ENCODE measurements around the gene FOXP1. TPM values are rescaled to one million over a fixed set of nuclear protein-coding genes. Genes with fewer than 3 reads are reported as not detected.

FOXP1 gene
- total and polyA plus RNA-seq, 2 of the 13 experiments (the other 11 are each of a cell fraction or from before 2014, with no cell fraction given), result 40.4 to 59.0 TPM

DNA sequence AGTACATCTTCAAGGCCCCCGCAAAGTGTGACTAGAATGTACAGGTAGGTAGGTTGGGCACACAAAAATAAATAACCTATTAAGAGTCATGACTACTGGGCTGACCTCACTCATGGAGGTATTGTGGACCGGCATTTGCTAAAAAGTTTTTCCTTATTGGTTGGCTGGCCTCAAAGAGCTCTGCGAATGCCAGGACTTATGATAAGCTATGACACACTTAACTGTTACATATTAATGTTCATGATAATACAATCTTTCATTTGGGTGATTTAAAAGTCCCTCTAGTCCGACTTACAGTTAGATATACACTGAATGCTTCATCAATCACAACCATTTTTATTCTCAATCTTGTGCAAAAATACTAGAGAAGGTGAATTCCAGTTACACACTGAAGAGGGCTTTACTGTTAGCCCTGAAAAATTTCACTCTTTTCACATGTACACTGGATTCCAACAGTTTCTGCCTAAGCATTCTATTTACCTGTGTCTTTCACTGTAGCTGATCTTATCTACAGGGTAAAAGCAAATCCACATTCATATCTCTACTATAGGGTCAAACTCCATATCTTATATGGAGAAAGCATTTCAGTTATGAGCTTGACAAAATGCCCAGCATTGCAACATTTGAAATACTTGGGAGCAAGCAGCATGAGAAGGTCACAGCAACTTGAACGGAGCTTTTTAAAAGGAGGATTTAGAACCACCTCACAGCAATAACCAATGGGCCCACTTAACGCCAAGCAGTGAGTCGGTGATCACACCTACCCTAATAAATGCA, 329.1 kb downstream of the FOXP1 start (continued):
- TF ChIP-seq REST (IDR thresholded peaks at IDR 0.05; ENCODE audit: borderline replicate concordance in 1 of 2, low read depth in 1 of 2, low read length in 2 of 2), result no peak

DNA sequence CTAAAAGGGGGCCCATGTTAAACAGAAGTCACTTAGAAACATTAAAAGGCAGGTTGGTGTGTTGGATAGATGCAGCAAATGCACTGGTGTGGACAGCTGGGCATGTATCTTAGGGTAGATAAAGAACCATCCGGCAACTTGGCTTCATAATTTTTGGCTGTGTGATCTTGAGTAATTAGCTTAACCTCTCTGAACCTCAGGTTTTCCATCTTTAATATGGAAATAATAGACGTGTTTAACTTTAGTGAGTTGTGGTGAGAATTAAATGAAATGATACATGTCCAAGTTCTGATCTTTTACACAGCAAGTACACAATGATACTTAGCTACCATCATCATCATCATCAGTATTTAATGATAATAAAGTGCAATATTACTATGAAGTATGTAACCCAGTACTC, 330.4 kb downstream of the FOXP1 start:
- H4K20me1 ChIP-seq (ENCODE audit: insufficient read depth, low read length), result no peaks in the 10 kb centered on the region
- CTCF ChIA-PET (ENCODE audit: low intra/inter-chr PET ratio, low total read pairs), result no interaction called here
- H3K27ac ChIP-seq (ENCODE audit: extremely low read length, insufficient read depth, low read length), result peak overlapping the region; percentile 72
- no TSS peak for BruUV-seq (replicated peaks)
- TF ChIP-seq MLXIP (CRISPR knock-in tag; IDR thresholded peaks at IDR 0.05; ENCODE audit: borderline replicate concordance), result no peak
- TF ChIP-seq ZNF768 (CRISPR knock-in tag; IDR thresholded peaks at IDR 0.05), result peak; percentile 70; the same call in 1 of the 2 replicates
- no peak for TF ChIP-seq BHLHE40 (IDR thresholded peaks at IDR 0.05; ENCODE audit: low read length)
- TF ChIP-seq CSRNP1 (CRISPR knock-in tag; IDR thresholded peaks at IDR 0.05), result no peak
- no peak for DNase-seq (ENCODE audit: low spot score)
- H3K4me2 ChIP-seq (ENCODE audit: low read depth, low read length), result no peak overlapping the region
- no peak overlapping the region for H3K4me3 ChIP-seq (replicated peaks in 1 of 3; ENCODE audit: insufficient read depth in 1 of 3, low read depth in 2 of 3, low read length in 3 of 3)
- no peaks in the 10 kb centered on the region for H3K27me3 ChIP-seq (ENCODE audit: control insufficient read depth in 1 of 2, insufficient read depth in 2 of 2, low read length in 2 of 2)
- H3K4me1 ChIP-seq (ENCODE audit: insufficient read depth, low read length), result peaks cover 87% of the 10 kb centered on the region
- H3K36me3 ChIP-seq (replicated peaks in 1 of 2; ENCODE audit: control insufficient read depth in 1 of 2, insufficient read depth in 2 of 2, low read length in 2 of 2), result no peaks in the 10 kb centered on the region
- intact Hi-C loops (cut with micrococcal nuclease; ENCODE audit: unreplicated experiment) (no loop called here), in situ Hi-C loops (cut with HindIII; ENCODE audit: extremely low pct_ligation_motif_present, low pct_unique_long_range_greater_than_20kb) (no loop called here)
- no peaks in the 10 kb centered on the region for H3K9me3 ChIP-seq (ENCODE audit: low read length)
- 98% methylated on average over 2 of the region's 2 CpGs for WGBS (ENCODE audit: low lambda C conversion rate)
- no peak overlapping the region for H3K9ac ChIP-seq (ENCODE audit: insufficient read depth, low read depth, low read length)
- FAIRE-seq, result no peak
- no peak overlapping the region for H2AFZ ChIP-seq (ENCODE audit: low read length)
- POLR2A ChIA-PET, result interaction anchor here (0.8 kb wide), 1 partner anchor 193 kb away, joined by 3 read pairs; no protein-coding TSS in a partner anchor
- ATAC-seq, result no peak
- peaks cover 13% of the 10 kb centered on the region for H3K79me2 ChIP-seq (ENCODE audit: insufficient read depth, low read length)
